HT-29 (cell line): ENCODE measurements around the gene SCAF4. TPM values are rescaled to one million over a fixed set of nuclear protein-coding genes. Genes with fewer than 3 reads are reported as not detected.

Experiments
- DNase-seq: peaks from one replicate; pipeline ENCODE4 v3.0.0-alpha.2; 2015; ENCODE audit warnings: low spot score
- total RNA-seq: library from RNA; depleted of rRNA; stranded (reverse); fragments of >200 nt; shearing (Covaris generic); gene quantifications from 2 replicates; pipeline ENCODE4 v1.2.3, GENCODE V29; 2014

Gene SCAF4
- total RNA-seq, 1 experiment from 2014 or later, result 7.9 TPM

DNA sequence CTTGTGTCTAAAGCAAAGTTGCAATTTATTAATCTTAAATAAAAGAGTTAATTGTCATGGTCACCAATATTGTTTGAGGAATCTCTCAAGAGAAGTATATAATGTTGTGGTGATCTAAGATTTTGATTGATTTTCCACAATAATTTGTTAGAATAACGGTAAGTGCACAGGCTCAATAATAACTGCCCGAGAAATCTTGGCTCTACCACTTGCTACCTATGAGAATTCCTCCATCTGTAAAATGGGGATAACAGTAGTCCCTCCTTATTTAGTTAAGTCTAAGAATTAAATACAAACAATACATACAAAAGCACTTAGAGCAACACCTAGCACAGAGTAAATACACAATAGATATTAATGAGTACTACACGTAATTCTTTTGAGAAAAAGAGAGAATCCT is 18.8 kb downstream of the SCAF4 start:
- DNase-seq, result no peak

DNA sequence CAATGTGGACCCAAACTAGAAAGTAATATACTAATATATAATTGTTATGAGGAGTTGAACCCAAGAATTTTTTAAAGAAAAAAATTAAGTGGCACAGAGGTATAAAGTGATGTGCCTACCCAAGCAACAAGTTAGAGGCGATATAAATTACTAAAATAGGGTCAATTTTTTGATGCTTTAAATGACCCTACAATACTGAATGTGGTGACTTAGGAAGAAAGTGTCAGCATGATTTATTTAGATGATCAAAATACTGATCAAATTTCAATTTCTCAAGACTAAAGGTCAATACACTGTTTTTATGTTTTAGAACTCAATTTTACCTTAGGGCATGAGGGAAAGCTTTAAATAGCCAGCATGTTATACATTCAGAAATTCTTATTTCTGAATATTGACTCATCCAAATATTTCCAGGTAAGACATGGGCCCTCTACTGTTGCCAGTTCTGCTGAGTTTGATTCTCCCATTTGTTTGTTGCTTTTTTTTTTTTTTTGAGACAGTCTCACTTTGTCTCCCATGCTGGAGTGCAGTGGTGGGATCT is 20.1 kb downstream of the SCAF4 start:
- no peak for DNase-seq

DNA sequence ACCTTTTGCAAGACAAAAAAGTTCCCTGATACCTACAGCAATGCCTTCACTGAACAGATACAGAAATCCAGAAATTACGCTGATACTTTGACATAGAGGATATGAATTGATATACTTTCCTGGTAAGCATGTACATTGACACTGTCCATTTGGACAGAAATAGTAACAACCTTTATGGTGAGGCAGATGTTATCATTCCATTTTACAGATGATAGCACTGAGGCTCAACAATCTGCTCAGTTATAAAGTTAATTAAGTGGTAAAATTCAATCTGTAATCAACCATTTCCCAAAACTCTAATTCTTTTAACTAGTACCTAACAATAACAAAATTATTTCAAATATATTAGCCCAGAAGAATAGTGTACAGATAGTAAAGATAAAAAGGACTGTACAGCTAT is 20.6 kb downstream of the SCAF4 start:
- no peak for DNase-seq

DNA sequence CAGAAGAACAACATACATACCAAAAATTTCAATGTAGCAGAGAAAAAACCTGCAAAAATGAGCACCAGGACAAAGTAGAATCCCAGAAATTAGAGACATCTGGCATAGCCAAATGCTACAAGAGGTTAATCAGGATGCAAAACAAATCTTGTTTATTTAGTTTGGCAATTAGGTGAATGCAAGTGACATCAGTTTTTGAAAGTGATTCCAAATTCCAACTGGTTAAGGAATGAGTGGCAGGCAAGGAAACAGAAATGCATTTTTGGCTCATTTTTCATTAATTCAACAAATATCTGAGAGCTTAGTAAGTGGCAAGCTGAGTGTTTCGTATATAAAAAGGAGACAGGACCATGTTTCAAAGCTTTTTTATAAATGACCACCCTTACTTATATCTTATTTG is 21.3 kb downstream of the SCAF4 start:
- no peak for DNase-seq

DNA sequence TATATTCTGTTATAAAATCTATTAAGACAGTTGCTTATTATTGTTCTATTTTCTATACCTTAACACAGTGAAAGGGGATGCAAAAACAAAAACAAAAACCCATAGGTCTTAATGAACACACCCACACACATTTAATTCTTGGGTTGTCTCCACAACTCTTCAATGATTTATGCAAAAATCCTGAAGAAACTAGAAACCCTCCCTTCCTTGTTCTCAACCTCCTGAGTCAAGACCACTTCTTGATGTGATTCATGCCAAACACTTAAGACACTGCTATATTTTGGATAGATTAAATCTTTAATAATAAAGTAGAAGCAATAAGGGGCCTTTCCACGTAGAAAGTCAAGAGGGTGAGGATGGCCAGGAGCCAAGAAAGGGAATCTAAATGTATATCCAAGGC is 23.4 kb downstream of the SCAF4 start:
- DNase-seq, result no peak

DNA sequence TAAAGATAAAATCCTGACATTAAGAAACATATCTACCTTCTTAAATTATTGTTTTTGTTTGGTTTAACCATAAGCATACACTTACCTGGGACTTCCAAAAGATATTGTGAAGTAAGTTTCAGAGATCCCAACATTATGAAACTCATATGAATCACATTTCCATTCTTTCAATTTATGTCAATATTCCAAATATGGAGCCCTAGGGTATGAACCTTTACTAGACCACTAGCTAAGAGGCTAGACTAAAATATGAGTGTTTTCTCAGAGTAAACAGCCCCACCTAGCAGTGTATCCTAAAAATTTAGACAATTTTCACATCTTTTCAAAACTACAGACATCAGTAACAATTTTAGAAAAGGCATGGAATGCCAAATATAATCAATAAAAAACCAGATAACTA is 24.4 kb downstream of the SCAF4 start:
- no peak for DNase-seq

DNA sequence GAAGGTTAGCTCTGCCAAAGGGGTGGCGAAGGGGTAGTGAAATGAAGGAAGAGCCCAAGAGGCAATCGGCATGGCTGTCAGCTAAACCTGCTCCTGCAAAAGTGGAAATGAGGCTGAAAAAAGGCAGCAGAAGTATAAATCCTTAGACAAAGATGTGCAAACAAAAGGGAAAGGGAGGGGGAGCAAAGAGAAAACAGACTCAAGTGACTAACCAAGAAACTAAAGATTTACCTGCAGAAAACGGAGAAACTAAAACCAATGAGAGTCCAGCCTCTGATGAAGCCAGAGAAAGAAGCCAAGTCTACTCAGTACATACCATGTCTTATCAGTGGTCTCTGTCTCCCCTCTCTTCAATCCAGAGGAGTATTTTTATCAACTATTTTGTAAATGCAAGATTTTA is 25.4 kb downstream of the SCAF4 start:
- DNase-seq, result no peak

DNA sequence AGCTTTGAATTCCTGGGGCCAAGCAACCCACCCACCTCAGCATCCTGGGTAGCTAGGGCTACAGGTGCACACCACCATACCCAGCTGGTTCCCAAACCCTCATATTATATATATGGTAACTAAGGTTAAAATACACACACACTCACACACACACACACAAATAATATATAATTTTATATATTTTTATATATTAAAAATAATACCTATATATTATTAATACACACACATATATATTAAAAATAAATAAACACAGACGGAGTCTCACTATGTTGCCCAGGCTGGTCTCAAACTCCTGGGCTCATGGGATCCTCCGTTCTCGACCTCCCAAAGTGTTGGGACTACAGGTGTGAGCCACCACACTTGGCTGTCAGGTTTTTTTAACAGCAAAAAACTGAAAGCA is 31.9 kb downstream of the SCAF4 start:
- DNase-seq, result no peak

DNA sequence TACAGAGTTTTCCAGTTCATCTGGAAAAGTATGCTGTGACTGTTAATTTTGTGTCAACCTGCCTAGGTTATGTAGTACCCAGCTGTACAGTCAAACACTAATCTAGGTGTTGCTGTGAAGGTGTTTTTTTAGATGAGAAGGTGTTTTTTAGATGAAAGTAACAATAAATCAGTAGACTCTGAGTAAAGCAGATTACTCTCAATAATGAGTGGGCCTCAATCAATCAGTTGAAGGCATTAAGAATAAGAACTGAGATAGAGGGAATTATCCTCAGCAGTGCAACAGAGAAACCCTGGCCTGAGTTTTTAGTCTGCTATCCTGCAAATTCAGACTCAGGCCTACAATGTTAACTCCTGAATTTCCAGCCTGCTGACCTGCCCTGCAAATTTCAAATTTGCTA is 33.5 kb downstream of the SCAF4 start:
- no peak for DNase-seq

DNA sequence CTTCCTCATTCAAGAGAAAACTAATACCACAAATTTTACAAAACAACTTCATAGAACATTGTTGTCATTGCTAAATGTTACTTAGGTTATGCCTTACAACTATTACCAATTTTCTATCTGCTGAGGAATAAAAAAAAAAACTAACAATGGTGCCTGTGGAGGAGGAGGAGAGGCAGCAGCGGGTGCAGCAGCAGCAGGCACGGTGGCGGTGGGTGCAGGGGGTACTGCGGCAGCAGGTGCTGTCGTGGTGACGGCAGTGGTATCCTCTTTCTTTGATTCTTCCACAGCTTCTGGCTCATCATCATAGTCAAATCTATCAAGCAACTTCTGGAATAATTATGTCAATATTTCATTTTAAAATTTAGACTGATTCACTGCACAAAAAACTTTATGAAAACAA is 35.5 kb downstream of the SCAF4 start:
- no peak for DNase-seq

DNA sequence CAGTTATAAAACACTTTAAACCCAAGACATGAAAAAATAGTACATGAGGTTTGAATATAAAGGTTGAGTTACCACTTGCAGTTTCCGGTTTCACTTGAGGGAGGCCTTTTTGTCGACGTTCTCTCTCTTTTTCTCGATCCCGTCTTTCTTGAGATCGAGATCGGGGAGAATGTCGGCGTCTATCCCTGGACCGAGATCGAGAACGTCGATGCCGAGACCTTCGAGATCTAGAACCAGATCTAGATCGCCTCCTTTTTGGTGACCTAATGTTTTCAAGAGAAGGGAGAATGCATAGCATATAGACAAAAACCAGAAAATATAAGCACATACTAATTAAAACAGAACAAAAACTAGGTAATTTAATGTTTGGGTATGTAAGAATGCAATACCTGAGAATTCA is 38.7 kb downstream of the SCAF4 start:
- DNase-seq, result no peak

DNA sequence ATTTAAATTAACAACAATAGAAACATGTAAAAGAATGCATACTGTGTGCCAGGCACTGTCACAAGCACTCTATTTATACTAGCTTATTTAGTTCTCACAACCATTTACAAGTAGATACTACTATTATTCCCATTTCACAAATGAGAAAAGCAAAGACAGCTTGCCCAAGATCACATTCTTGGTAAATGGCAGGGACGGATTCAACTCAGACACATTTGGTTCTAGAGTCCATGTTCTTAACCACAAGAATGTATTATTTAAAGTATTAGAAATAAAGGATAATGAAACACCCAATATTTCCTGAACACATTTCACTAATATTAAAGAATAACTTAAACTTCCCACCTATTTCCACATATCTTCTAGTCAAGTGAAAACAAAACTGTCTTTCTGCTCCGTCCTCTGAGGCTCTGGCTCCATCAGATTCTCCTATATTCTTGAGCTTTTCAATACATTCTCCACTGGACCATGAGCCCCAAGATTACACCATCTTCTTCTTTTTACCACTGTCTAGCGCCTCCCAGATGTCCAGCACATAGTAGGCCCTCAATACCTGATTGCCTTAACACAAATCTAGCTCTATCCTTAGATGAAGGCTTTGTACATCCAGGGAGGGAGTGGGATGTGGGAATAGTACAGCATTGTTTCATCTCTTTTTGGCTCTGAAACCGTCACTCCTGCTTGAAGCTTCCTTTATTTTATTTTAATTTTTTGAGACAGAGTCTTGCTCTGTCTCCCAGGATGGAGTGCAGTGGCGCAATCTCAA is 43.1 kb downstream of the SCAF4 start:
- DNase-seq, result no peak

DNA sequence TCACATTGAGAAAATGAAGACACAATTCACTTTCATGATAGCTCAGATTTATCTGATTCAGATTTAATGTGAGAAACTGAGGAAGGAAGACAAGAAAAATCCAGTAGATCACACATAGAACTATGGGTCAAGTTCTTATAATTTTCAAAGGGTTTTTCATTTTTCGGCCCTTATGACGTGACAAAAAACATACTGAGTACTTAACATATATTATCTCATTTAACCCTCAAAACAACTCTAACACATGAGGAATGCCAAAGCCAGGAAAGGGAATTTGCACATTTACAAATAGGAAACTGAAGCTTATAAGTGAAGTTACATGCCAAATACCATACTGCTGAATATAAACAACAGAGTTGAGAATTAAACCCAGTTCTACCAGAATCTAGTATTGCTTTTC is 44.8 kb downstream of the SCAF4 start:
- no peak for DNase-seq

DNA sequence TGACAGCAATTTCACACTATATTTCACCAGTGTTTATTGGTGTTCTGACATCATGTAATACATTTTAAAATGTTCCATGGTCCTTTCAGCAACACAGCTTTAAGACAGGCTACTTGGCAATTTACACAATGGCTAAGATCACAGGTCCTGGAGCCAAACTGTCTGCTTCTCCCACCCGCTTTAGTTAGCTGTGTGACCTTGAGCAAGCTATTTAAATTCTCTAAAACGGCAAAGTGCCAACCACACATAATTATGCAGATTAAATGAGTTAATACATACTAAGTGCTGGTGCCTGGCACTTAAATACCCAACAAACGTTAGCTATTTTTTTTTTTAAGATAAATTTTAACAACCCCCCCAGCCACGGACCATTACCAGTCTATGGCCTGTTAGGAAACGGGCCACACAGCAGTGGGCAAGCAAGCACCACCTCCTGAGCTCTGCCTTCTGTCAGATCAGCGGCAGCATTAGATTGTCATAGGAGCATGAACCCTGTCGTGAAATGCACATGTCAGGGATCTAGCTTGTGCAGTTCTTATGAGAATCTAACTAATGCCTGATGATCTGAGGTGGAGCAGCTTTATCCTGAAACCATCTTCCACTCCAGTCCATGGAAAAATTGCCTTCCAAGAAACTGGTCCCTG is 45.5 kb downstream of the SCAF4 start:
- DNase-seq, result no peak

DNA sequence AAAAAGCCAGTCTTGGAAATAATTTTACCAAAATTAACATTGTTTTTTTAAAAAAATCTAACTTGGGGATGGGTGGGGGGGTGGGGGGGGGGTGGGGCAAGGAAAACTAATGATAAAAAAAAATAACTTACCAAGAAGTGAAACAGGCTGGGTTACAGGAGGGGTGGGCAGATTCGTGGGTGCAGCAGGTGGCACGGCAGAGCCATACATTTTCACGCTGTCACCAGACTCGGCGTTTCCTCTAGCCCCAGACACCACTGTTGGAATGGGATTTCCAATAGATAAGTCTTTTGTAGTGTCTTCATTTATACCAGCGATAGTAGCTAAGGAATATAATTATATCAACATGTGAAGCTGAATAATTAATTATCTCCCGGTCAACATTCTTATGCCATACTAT is 47.0 kb downstream of the SCAF4 start:
- no peak for DNase-seq

DNA sequence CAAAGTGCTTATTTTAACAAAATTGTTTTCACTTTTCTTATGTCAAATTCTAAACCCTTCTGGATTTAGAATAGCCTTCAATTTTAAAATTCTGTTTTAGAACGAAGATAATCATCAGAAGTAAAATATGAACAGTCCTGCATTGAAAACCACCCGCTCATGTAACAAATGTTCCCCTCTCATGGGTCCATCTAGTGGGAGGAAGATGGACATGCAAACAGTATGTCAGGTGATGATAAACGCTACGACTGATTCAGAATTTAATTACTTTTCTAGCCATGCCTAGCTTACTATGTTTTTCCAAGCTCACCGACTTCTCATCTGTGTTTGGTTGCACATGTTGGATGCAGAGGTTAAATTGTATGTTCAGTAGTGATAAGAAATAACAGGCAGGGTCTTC is 48.9 kb downstream of the SCAF4 start:
- DNase-seq, result no peak

DNA sequence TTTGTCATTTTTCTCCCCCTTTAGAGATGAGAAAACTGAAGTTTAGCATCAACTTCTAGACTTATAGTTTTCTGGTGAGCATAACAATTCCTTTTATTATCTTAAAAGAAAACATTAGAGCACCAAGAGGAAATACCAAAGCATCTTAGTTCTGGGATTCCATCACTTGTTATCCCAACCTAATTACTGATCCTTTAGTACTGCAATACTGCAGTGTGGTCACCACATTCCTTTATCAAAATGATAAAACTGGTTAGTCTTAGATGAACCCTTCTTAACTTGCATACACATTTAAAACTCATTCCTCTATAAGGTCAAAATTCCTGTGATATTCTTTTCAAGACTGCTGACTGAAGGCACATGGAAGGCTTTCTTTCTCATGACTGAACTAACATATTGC is 49.3 kb downstream of the SCAF4 start:
- DNase-seq, result no peak

DNA sequence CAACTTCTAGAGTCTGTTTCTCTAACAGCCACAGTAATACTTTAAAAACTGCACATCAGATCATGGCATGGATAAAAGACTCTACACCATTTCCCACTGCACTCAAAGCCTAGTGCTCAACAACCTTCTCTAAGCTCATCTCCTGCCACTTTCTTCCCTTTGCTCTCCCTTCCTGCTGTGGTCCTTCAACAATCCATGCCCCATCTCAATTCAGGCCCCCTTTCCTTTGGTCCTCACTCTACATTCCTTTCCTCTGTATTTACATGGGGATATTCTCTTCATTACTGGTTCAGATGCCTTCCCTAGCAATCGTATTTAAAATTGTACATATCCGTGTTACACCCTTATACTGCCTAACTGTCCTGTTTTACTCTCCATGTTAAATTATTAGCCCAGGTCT is 53.4 kb downstream of the SCAF4 start:
- no peak for DNase-seq

DNA sequence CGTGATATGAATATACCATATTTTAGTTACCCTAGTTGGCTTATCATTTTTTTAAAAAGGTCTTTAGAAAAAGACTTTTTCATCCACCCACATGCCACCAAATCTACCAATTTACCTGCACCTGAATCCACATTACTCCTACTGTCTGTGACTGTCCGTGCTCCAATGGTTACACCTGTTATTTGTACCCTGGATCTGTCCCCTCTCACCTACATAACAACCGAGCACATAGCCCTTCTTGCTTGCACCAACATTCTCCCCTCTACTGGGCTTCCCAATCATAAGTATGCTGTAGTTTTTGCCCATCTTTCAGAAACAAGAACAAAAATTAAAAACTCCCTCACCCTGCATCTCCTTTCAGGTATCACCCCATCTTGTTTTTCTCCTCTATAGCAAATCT is 54.9 kb downstream of the SCAF4 start:
- no peak for DNase-seq

DNA sequence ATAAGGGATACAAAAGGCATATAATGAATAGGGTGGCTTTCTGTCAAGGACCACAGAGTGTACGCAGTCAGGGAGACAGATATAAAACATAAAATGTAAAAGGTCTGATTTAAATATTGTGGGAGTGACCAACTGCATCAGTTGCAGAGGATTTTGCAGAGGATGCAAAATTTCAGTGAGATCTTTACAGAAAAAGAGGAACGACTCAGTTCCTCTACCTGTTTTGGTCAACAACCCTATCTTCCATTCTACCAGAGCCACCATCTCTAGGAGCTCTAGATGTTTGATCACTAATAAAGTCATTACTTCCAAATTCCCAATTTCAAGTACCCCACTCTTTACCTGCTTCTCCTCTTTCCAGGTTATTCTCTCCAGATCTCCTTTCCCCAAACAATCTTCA is 56.0 kb downstream of the SCAF4 start:
- DNase-seq, result no peak

DNA sequence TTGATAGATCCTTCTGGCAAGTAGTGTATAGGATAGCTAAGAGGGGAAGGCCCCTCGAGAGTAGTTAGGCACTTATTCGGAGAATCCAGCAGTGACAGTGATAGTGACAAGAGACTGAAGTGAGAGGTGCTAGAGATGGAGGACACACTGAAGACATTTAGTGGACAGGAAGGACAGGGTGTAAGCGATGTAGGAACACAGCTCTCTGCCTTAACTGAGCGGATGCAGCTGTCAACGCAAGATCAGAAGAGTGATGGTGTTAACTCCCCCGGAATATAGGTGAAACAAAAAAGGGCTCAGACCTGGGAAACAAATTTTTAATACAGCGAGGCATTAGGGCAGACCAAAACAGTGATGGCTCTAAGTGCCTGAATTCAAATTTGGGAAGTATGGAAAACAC is 56.6 kb downstream of the SCAF4 start:
- DNase-seq, result no peak

DNA sequence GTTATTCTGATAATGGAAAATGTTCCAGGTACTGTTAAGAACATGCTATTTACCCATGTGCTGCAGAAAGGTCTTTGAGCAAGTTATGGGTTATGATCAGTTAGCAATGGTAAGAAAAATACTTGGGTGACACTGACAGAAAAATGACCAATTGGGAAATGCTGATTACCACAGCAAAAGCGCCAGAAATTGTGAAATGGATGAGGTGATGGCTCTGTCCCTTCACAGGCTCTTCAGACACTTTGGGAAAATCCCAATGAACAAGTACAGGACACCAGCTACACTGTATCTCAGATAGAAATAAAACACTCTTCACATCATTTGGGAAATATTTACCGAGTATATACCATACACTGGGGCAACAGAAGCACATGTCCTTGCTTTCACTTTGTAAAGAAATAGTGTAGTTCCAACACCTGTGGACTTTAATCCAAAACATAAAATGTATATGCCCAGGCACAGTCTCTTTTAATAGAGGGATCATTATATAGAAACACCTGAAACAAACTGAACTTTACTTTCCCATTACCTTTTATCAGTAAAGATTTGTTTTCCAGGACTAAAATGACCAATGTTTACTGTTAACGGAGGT is 58.5 kb downstream of the SCAF4 start:
- no peak for DNase-seq

DNA sequence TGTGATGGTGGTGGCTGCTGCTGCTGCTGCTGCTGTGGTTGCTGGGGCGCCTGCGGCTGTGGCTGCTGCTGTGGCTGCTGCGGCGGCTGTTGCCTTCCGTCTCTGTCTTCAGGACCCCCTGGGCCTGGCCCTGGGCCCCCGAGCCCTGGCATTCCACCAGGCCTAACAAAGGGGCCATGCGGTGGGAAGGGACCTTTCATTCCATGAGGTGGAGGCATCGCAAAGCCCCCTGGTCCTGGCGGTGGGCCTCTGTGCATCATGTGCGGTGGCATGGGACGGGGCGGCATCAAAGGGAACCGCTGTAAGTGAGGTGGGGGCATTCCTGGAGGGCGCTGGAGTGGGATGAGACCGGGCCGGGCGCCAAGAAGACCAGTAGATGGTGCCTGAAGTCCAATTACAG is 60.0 kb downstream of the SCAF4 start:
- no peak for DNase-seq
